PC-3 (cell line): ENCODE measurements around the gene TIMP2. TPM values are rescaled to one million over a fixed set of nuclear protein-coding genes. Genes with fewer than 3 reads are reported as not detected.

Experiments
- ATAC-seq: fragments of 200-7000 bp; cut with Tn5 transposase; 2 replicates; pipeline ENCODE4 v1.9.1; 2020; ENCODE audit warnings: mild to moderate bottlenecking, moderate library complexity
- BruUV-seq: library from RNA; stranded (reverse); fragments of 400-500 nt; replicated peaks from 2 replicates; lab custom pipeline; 2021; lab: Mats Ljungman, UMichigan
- CTCF ChIA-PET: fragments of 300-600 bp; sonication (Branson Sonifier 250); formaldehyde crosslinking; loops from one replicate; lab custom pipeline; 2022; ENCODE audit warnings: antibody characterized with exemption; lab: Charles Lee
- POLR2A ChIA-PET: fragments of 300-600 bp; sonication (Branson Sonifier 250); formaldehyde crosslinking; loops from one replicate; lab custom pipeline; 2022; ENCODE audit warnings: antibody characterized with exemption; ENCODE audit not compliant: unreplicated experiment; lab: Charles Lee
- DNase-seq: peaks from one replicate; pipeline ENCODE4 v3.0.0-alpha.2; 2015
- H2AFZ ChIP-seq: fragments of 300-600 bp; sonication (generic); 2 replicates; pipeline ENCODE4 v1.6.0; 2016; ENCODE audit warnings: antibody characterized with exemption, low read length
- H3F3A ChIP-seq: fragments of 300-600 bp; sonication (generic); one replicate; pipeline ENCODE4 v1.6.0; 2017; ENCODE audit warnings: antibody characterized with exemption, low read length, control low read depth, mild to moderate bottlenecking; ENCODE audit not compliant: unreplicated experiment
- H3K27ac ChIP-seq: fragments of 300-600 bp; sonication (generic); 2 replicates; pipeline ENCODE4 v1.5.1; 2016; ENCODE audit warnings: mild to moderate bottlenecking, low read length
- H3K27me3 ChIP-seq: fragments of 300-600 bp; sonication (generic); 2 replicates; pipeline ENCODE4 v1.6.1; 2016; ENCODE audit warnings: low read length, mixed read lengths
- H3K36me3 ChIP-seq: fragments of 300-600 bp; sonication (generic); 2 replicates; pipeline ENCODE4 v1.6.1; 2016; ENCODE audit warnings: low read depth, mixed run types, low read length, mixed read lengths
- H3K4me1 ChIP-seq: fragments of 300-600 bp; sonication (generic); 2 replicates; pipeline ENCODE4 v1.5.1; 2016; ENCODE audit warnings: low read length; ENCODE audit not compliant: insufficient read depth
- H3K4me2 ChIP-seq: fragments of 300-600 bp; sonication (generic); 2 replicates; pipeline ENCODE4 v1.6.0; 2016; ENCODE audit warnings: low read length
- H3K4me3 ChIP-seq: fragments of 300-600 bp; sonication (generic); 2 replicates; pipeline ENCODE4 v1.5.1; 2016; ENCODE audit warnings: mild to moderate bottlenecking, low read length, mixed read lengths
- H3K79me2 ChIP-seq: fragments of 300-600 bp; sonication (generic); 2 replicates; pipeline ENCODE4 v1.6.1; 2017; ENCODE audit warnings: low read length, mixed read lengths
- H3K9ac ChIP-seq: fragments of 300-600 bp; sonication (generic); 2 replicates; pipeline ENCODE4 v1.6.0; 2016; ENCODE audit warnings: mild to moderate bottlenecking, low read length
- H3K9me2 ChIP-seq: fragments of 300-600 bp; sonication (generic); replicated peaks from 2 replicates; pipeline ENCODE4 v1.6.1; 2016; ENCODE audit warnings: mixed run types, low read length, mixed read lengths
- H3K9me3 ChIP-seq: fragments of 300-600 bp; sonication (generic); 2 replicates; pipeline ENCODE4 v1.6.1; 2016; ENCODE audit warnings: low read length, mixed read lengths
- H4K20me1 ChIP-seq: fragments of 300-600 bp; sonication (generic); 2 replicates; pipeline ENCODE4 v1.6.1; 2016; ENCODE audit warnings: low read length, mixed read lengths
- EZH2 ChIP-seq: fragments of 300-600 bp; sonication (generic); IDR thresholded peaks from one replicate; pipeline ENCODE4 v1.6.1; 2017; ENCODE audit warnings: antibody characterized with exemption, mild to moderate bottlenecking, low read length; ENCODE audit not compliant: unreplicated experiment
- EZH2phosphoT487 ChIP-seq: fragments of 300-600 bp; sonication (generic); IDR thresholded peaks from 2 replicates; pipeline ENCODE4 v1.6.1; 2018; ENCODE audit warnings: mild to moderate bottlenecking, antibody characterized with exemption, low read length, borderline replicate concordance
- intact Hi-C: fragments of 100-400 bp; cut with micrococcal nuclease; formaldehyde crosslinking; loops from 2 replicates; pipeline ENCODE4 v1.9.0; 2023
- total RNA-seq: library from RNA; depleted of rRNA; stranded (reverse); fragments of >200 nt; gene quantifications from 2 replicates; pipeline ENCODE4 v1.2.3, GENCODE V29; 2014
- TF ChIP-seq, protein P1 (sequence below): fragments of 300-600 bp; sonication (generic); conservative IDR thresholded peaks from 2 replicates; pipeline ENCODE4 v1.5.1; 2017; ENCODE audit warnings: antibody characterized with exemption, low read depth, mild to moderate bottlenecking, low read length

Gene TIMP2
- total RNA-seq, 1 experiment from 2014 or later = 60.1 TPM

- ChIA-PET CTCF (no interaction called here), POLR2A (no interaction called here)
- intact Hi-C loops = no loop called here
- no peaks in the 10 kb centered on the region for H3K36me3 ChIP-seq
- H3K79me2 ChIP-seq = peaks cover 5% of the 10 kb centered on the region; the same call in 1 of the 2 replicates
- H3F3A ChIP-seq = no peaks in the 10 kb centered on the region
- no peaks in the 10 kb centered on the region for H3K4me1 ChIP-seq
- no peak overlapping the region for H2AFZ ChIP-seq
- DNase-seq (no peak), ATAC-seq (no peak)
- H3K4me2 ChIP-seq = no peak overlapping the region
- no TSS peak for BruUV-seq
- 0 out of 2 replicates have a peak, but pooled peaks cover 6% of the 10 kb centered on the region for H4K20me1 ChIP-seq
- no peak overlapping the region for H3K4me3 ChIP-seq
- no peak for TF ChIP-seq EZH2phosphoT487
- TF ChIP-seq EZH2 = no peak
- TF ChIP-seq, protein P1, sequence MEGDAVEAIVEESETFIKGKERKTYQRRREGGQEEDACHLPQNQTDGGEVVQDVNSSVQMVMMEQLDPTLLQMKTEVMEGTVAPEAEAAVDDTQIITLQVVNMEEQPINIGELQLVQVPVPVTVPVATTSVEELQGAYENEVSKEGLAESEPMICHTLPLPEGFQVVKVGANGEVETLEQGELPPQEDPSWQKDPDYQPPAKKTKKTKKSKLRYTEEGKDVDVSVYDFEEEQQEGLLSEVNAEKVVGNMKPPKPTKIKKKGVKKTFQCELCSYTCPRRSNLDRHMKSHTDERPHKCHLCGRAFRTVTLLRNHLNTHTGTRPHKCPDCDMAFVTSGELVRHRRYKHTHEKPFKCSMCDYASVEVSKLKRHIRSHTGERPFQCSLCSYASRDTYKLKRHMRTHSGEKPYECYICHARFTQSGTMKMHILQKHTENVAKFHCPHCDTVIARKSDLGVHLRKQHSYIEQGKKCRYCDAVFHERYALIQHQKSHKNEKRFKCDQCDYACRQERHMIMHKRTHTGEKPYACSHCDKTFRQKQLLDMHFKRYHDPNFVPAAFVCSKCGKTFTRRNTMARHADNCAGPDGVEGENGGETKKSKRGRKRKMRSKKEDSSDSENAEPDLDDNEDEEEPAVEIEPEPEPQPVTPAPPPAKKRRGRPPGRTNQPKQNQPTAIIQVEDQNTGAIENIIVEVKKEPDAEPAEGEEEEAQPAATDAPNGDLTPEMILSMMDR = no peak
- H3K9me2 ChIP-seq = no peaks in the 10 kb centered on the region
- H3K27me3 ChIP-seq = no peaks in the 10 kb centered on the region
- H3K9me3 ChIP-seq = no peaks in the 10 kb centered on the region
- H3K27ac ChIP-seq = no peak overlapping the region
- H3K9ac ChIP-seq = no peak overlapping the region
Observed at GRCh38 chr17:78892520-78892919, 32.7 kb downstream of the TIMP2 start.

DNA sequence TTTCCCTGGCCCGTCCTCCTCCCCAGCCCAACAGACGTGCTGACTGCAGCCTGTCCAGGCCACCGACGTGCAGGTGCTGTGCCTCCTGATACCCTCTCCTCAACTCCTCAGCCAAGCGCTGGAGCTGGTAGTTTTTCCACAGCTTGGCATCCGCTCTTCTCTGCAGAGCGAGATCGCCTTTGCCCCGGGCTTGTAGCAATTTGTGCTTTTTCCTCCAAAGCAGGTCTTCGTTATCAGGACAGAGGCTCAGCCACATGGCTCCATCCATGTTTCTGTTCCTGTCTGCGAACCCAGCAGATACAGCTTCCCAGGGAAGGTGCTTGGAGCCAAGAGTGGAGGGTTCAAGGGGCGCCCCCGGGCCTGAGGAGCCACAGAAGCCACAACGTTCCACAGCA is 33.1 kb downstream of the TIMP2 start:
- ATAC-seq (no peak), DNase-seq (no peak)
- no peak overlapping the region for H3K4me3 ChIP-seq
- H3K27me3 ChIP-seq = no peaks in the 10 kb centered on the region
- H3K79me2 ChIP-seq = peaks cover 5% of the 10 kb centered on the region; the same call in 1 of the 2 replicates
- no TSS peak for BruUV-seq
- H3K4me1 ChIP-seq = no peaks in the 10 kb centered on the region
- H3F3A ChIP-seq = no peaks in the 10 kb centered on the region
- 0 out of 2 replicates have a peak, but pooled peaks cover 6% of the 10 kb centered on the region for H4K20me1 ChIP-seq
- intact Hi-C loops = no loop called here
- CTCF ChIA-PET = no interaction called here
- no peak overlapping the region for H3K4me2 ChIP-seq
- H3K36me3 ChIP-seq = no peaks in the 10 kb centered on the region
- H3K9me2 ChIP-seq = no peaks in the 10 kb centered on the region
- no peaks in the 10 kb centered on the region for H3K9me3 ChIP-seq
- no peak overlapping the region for H3K27ac ChIP-seq
- POLR2A ChIA-PET = no interaction called here
- no peak overlapping the region for H3K9ac ChIP-seq
- H2AFZ ChIP-seq = no peak overlapping the region
- TF ChIP-seq EZH2 (no peak), EZH2phosphoT487 (no peak)
- TF ChIP-seq, protein P1 = no peak

DNA sequence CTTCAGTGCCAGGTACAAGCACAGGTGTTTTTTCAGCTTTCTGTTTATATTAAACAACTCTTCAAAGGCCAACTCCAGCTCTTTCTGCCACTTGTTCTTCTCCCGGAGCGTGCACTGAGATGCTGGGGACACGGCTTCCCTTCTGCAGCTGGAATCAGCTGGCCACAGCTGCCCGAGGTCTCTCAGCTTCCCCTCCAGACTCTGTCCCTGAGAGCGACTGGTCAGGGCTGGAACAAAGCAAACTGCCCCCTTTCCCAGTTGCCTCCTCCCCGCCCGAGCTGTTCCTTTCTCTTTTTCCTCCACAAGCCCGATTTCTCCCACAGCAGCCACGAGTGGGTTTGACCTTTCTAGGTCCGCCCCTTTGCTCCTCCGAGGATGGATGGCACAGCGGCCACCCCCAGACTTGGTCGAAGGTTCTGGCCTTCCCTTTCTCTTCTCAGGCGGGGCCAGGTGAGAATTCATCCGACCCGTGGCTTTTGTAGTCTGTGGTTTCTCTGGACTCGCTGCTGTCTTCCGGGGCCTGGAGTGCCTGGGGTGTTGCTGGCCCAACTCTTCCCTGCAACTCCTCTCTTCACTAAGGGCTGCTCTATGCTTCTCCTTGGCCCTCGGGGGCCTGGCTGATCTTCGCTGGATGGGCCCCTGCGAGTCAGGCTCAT is 33.7 kb downstream of the TIMP2 start:
- no peak overlapping the region for H3K9ac ChIP-seq
- H3K9me2 ChIP-seq = no peaks in the 10 kb centered on the region
- no peaks in the 10 kb centered on the region for H3F3A ChIP-seq
- no peak for ATAC-seq
- no peaks in the 10 kb centered on the region for H3K9me3 ChIP-seq
- ChIA-PET POLR2A (no interaction called here), CTCF (no interaction called here)
- no peak overlapping the region for H3K4me3 ChIP-seq
- 0 out of 2 replicates have a peak, but pooled peaks cover 6% of the 10 kb centered on the region for H4K20me1 ChIP-seq
- no peaks in the 10 kb centered on the region for H3K27me3 ChIP-seq
- no peak for DNase-seq
- no peak overlapping the region for H3K4me2 ChIP-seq
- intact Hi-C loops = no loop called here
- H3K4me1 ChIP-seq = peaks cover under 1% of the 10 kb centered on the region; the same call in 1 of the 2 replicates
- no peaks in the 10 kb centered on the region for H3K36me3 ChIP-seq
- no peak overlapping the region for H2AFZ ChIP-seq
- BruUV-seq = no TSS peak
- H3K79me2 ChIP-seq = peaks cover 8% of the 10 kb centered on the region; the same call in 1 of the 2 replicates
- H3K27ac ChIP-seq = no peak overlapping the region
- no peak for TF ChIP-seq EZH2
- no peak for TF ChIP-seq EZH2phosphoT487
- TF ChIP-seq, protein P1 = no peak
